Measurements from ENCODE around the gene CXCL3. TPM values are rescaled to one million over a fixed set of nuclear protein-coding genes. Genes with fewer than 3 reads are reported as not detected.

Gene CXCL3
- total RNA-seq, 2 experiments from 2014 or later, result not detected

GRCh38 chr4:74009307-74009706 is 29.2 kb downstream of the CXCL3 start:
- Mint-ChIP-seq H3K4me3 (no peak overlapping the region), H3K27me3 (no peaks in the 10 kb centered on the region), H3K27ac (no peak overlapping the region), H3K36me3 (no peaks in the 10 kb centered on the region), H3K9me3 (peaks cover 1% of the 10 kb centered on the region), H3K4me1 (no peaks in the 10 kb centered on the region)
- no peak for DNase-seq

- no peaks in the 10 kb centered on the region for H3K4me1 Mint-ChIP-seq
These were observed 32.4 kb downstream of the CXCL3 start for GRCh38 chr4:74006009-74006476.

GRCh38 chr4:74005528-74005927 is 33.0 kb downstream of the CXCL3 start:
- no peak for DNase-seq
- H3K27me3 Mint-ChIP-seq, result peaks cover 5% of the 10 kb centered on the region
- H3K4me3 Mint-ChIP-seq, result no peak overlapping the region
- H3K36me3 Mint-ChIP-seq, result no peaks in the 10 kb centered on the region
- peaks cover 1% of the 10 kb centered on the region for H3K9me3 Mint-ChIP-seq
- H3K27ac Mint-ChIP-seq, result no peak overlapping the region
- H3K4me1 Mint-ChIP-seq, result no peaks in the 10 kb centered on the region

More at GRCh38 chr4:74006009-74006476, 32.4 kb downstream of the CXCL3 start:
- Mint-ChIP-seq H3K27me3 (peaks cover 5% of the 10 kb centered on the region), H3K27ac (no peak overlapping the region), H3K9me3 (peaks cover 1% of the 10 kb centered on the region), H3K4me3 (no peak overlapping the region), H3K36me3 (no peaks in the 10 kb centered on the region)
- DNase-seq, result no peak

- no peak overlapping the region for H3K27ac Mint-ChIP-seq
- no peaks in the 10 kb centered on the region for H3K36me3 Mint-ChIP-seq
- H3K9me3 Mint-ChIP-seq, result no peaks in the 10 kb centered on the region
- H3K4me1 Mint-ChIP-seq, result no peaks in the 10 kb centered on the region
- no peak overlapping the region for H3K4me3 Mint-ChIP-seq
- peaks cover 11% of the 10 kb centered on the region for H3K27me3 Mint-ChIP-seq
- DNase-seq, result no peak
These were observed 33.8 kb downstream of the CXCL3 start for GRCh38 chr4:74004668-74005067.

- Mint-ChIP-seq H3K4me1 (no peaks in the 10 kb centered on the region), H3K27me3 (peaks cover 30% of the 10 kb centered on the region)
These were observed 38.2 kb downstream of the CXCL3 start for GRCh38 chr4:74000301-74000700.

GRCh38 chr4:73998040-73999011 is 40.2 kb downstream of the CXCL3 start, which contains the start of gene CXCL5:
TSS of gene CXCL5 (minus strand) at chr4:73998677. CDS start at chr4:73998581, 96 bp downstream.
- no peak for DNase-seq
- H3K4me3 Mint-ChIP-seq, result no peak within 1 kb of the TSS
- peaks cover 26% of the 10 kb centered on the region for H3K27me3 Mint-ChIP-seq
- no peaks in the 10 kb centered on the region for H3K9me3 Mint-ChIP-seq
- no peak within 1 kb of the TSS for H3K27ac Mint-ChIP-seq
- H3K36me3 Mint-ChIP-seq, result no peaks in the 10 kb centered on the region
- H3K4me1 Mint-ChIP-seq, result no peaks in the 10 kb centered on the region

More at GRCh38 chr4:74000301-74000700, 38.2 kb downstream of the CXCL3 start:
- no peaks in the 10 kb centered on the region for H3K9me3 Mint-ChIP-seq
- no peak for DNase-seq
- H3K27ac Mint-ChIP-seq, result no peak overlapping the region
- no peaks in the 10 kb centered on the region for H3K36me3 Mint-ChIP-seq
- H3K4me3 Mint-ChIP-seq, result no peak overlapping the region

- Mint-ChIP-seq H3K4me3 (no peak overlapping the region), H3K36me3 (no peaks in the 10 kb centered on the region), H3K27ac (no peak overlapping the region), H3K9me3 (no peaks in the 10 kb centered on the region), H3K4me1 (no peaks in the 10 kb centered on the region), H3K27me3 (peaks cover under 1% of the 10 kb centered on the region)
- no peak for DNase-seq
These were observed 46.4 kb downstream of the CXCL3 start for GRCh38 chr4:73992050-73992449.

GRCh38 chr4:73991742-73992000 is 46.8 kb downstream of the CXCL3 start:
- DNase-seq, result no peak
- no peak overlapping the region for H3K27ac Mint-ChIP-seq
- H3K36me3 Mint-ChIP-seq, result no peaks in the 10 kb centered on the region
- no peaks in the 10 kb centered on the region for H3K27me3 Mint-ChIP-seq
- H3K4me1 Mint-ChIP-seq, result no peaks in the 10 kb centered on the region
- no peaks in the 10 kb centered on the region for H3K9me3 Mint-ChIP-seq
- no peak overlapping the region for H3K4me3 Mint-ChIP-seq

- Mint-ChIP-seq H3K27ac (no peak overlapping the region), H3K9me3 (no peaks in the 10 kb centered on the region), H3K27me3 (no peaks in the 10 kb centered on the region), H3K4me1 (no peaks in the 10 kb centered on the region), H3K36me3 (no peaks in the 10 kb centered on the region), H3K4me3 (no peak overlapping the region)
- no peak for DNase-seq
These were observed 47.3 kb downstream of the CXCL3 start for GRCh38 chr4:73990988-73991741.

GRCh38 chr4:73989928-73990327 is 48.6 kb downstream of the CXCL3 start:
- no peaks in the 10 kb centered on the region for H3K4me1 Mint-ChIP-seq
- H3K27me3 Mint-ChIP-seq, result no peaks in the 10 kb centered on the region
- no peak overlapping the region for H3K27ac Mint-ChIP-seq
- no peaks in the 10 kb centered on the region for H3K36me3 Mint-ChIP-seq
- H3K9me3 Mint-ChIP-seq, result no peaks in the 10 kb centered on the region
- no peak for DNase-seq
- no peak overlapping the region for H3K4me3 Mint-ChIP-seq

- H3K9me3 Mint-ChIP-seq, result no peaks in the 10 kb centered on the region
- no peak for DNase-seq
- no peak overlapping the region for H3K27ac Mint-ChIP-seq
- H3K4me1 Mint-ChIP-seq, result no peaks in the 10 kb centered on the region
- H3K4me3 Mint-ChIP-seq, result no peak overlapping the region
- H3K27me3 Mint-ChIP-seq, result no peaks in the 10 kb centered on the region
- no peaks in the 10 kb centered on the region for H3K36me3 Mint-ChIP-seq
These were observed 49.5 kb downstream of the CXCL3 start for GRCh38 chr4:73989031-73989430.

- H3K36me3 Mint-ChIP-seq, result no peaks in the 10 kb centered on the region
- H3K27ac Mint-ChIP-seq, result no peak within 1 kb of the TSS
- no peaks in the 10 kb centered on the region for H3K4me1 Mint-ChIP-seq
- no peak within 1 kb of the TSS for H3K4me3 Mint-ChIP-seq
- no peaks in the 10 kb centered on the region for H3K9me3 Mint-ChIP-seq
- no peak for DNase-seq
- H3K27me3 Mint-ChIP-seq, result no peaks in the 10 kb centered on the region
These were observed 50.4 kb downstream of the CXCL3 start, which contains the start of gene PPBP for GRCh38 chr4:73988061-73988460. TSS of gene PPBP (minus strand) at chr4:73988190. CDS start at chr4:73988103, 87 bp downstream.
